ENCODE measurements around the gene SORCS1.

SORCS1 gene

DNA sequence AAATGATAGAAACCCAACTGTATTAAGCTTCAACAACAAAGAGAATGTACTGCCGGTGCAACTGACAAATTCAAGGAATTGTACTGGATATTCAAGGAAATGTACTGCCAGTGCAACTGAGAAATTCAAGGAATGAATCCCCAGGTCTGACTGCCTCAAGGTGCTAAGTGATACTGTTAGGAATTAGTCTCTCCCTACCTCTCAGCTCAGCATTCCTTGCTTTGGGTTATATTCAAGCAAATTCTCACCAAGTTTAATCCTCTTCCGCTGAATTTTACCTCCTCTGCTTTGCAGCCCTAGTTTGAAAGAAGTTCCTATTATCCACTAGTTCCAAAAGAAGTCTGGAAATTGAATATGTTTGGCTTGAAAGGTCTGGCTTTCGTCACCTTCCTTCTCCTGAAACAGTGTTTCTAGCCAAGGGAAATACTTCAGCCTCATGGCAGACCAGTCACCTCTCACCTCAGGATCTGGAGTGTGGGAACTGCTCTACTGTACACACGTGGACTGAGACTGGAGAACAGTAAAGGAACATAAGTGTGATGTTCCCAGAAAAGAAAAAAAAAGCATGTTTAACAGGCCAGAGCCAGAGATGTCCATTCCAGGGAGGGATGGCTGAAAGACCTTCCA lies 60.4 kb downstream of the SORCS1 start:
- DNase-seq (ENCODE audit: low spot score): no peak

- no peak for DNase-seq (ENCODE audit: low spot score)
Measured at GRCh38 chr10:107103174-107104025, 61.1 kb downstream of the SORCS1 start.

GRCh38 chr10:107098326-107098725 lies 66.2 kb downstream of the SORCS1 start:
- DNase-seq (ENCODE audit: low spot score): no peak

DNA sequence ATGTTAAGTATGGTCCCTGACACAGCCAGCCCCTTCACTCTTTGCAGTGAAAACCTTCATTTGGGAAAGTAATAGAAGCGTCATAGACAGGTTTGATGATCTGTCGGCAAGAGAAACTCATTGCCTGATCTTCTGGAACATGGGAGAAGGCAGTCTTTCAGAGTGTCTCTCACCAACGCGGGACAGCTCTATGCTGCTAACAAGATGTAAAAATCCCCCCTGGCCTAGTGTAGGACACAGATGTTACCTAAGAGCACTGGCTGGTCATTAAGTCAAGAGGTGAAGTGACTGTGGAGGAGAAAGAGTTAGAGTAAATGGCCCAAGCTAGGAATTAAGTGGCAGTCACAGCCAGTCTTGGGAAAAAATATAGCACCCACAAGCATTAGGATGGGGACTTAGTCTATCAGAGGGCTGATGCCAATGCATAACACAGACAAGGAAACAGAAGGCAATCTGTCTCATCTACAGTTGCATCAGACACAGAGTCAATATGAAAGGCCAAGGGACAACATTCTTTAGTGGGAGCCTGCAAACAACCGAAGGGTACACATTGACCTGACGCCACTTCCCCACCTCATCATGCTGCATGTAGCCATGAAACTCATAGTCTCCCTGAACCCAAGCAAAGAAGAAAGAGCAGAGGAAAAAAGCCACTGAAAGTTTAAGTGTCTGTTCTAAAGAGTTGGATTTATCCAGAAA lies 69.5 kb downstream of the SORCS1 start:
- DNase-seq (ENCODE audit: low spot score): no peak

DNA sequence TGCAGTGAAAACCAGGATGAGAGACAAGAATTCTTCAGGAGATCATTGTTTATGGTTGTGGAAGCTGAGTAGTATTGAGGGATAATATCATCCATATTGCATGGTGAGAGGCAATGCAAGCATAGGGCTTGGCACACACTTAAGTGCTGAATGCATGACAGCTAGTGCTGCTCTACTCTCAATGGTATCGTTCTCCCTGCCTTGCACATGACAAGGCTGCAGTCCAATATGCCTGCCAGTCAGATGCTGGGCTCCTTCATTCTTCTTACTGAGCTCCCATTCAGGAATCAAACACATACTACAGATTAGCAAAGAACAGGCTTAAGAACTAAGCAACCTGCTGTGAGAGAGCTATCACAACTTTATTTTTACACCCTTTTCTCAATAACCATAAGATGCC lies 72.2 kb downstream of the SORCS1 start:
- DNase-seq (ENCODE audit: low spot score): no peak

- no peak for DNase-seq (ENCODE audit: low spot score)
Measured at GRCh38 chr10:107091126-107091525, 73.4 kb downstream of the SORCS1 start.

DNA sequence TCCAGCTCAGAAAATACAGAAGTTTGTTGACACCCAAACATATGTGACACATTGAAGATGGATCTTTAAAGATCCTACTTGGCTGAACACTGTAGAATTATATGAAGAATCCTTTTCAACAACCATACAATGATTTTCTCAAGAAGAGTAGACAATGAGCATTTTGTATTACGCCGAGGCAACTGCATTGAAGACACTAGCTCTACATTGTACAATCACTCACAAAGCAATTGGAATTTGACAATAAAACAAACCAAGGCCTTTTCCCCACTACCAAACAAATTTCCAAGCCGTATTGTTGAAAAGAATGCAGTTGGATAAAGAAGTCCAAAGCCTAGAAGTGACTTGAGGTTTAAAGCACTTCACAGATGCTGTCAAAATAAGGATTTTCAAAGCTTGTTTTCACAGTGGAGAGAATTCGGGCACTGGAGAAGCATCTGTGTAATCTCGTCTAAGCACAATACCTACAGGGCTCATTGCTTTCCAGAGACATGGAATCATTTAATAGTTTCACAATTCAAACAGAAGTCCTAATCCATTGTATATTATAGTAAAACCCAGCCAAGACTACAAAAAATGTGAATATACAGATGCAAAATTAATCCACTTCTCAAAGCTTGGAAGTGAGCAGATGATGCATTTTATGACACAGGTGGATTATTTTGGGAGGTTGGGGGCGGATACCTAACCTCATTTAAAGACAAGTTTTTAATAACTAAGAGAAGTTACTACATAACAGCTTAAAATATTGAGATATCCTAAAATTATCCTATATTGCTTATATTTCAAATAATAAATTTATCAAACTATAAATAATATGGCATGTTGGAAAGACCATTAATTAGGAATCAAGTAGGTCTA lies 78.6 kb downstream of the SORCS1 start:
- DNase-seq (ENCODE audit: low spot score): no peak

DNA sequence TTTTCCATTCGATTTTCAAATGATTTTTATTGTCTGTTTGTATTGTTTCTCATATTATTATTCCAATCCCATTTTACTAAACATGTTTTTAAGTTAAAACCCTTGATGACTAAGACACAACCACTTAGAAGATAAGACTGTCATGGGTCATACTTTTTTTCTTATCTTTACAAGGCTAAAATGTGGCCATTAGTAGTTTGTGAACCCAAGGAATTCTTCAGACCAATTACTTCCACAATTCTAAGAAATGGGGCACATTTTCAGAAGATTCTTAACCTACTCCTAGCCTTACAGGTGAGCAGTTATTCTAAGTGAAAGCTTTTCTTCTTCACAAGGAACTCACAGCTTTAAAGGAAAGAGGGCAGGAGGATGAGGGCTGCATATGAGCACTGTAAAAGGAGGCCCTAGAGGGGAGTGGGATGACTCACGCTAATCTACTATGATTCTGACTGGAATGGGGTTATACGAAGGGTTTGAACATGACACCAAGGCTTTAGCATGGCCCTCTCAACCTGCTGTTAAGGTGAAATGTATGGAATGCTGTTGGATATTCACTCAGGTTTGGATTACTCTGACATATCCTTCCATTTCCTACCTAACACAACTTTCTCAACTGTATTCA lies 81.0 kb downstream of the SORCS1 start:
- no peak for DNase-seq (ENCODE audit: low spot score)

GRCh38 chr10:107081644-107082043 lies 82.9 kb downstream of the SORCS1 start:
- no peak for DNase-seq (ENCODE audit: low spot score)

DNA sequence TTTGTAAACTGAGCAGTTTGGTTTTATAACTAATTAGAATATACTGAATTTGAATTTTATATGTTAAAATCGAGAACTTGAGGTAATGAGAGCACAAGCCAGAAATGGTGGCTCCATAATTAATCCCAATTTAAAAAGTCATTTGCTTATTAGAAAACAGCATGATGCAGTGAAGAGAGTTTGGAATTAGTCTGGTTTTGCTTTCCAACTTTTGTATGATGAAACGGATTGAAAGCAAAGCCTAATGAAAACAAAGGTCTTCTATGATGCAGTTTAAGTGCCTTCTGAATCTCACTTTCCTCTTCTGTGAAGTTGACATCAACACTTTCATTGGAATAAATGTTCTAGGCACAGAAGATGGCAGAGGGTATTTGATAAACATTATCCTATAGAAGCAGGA lies 89.4 kb downstream of the SORCS1 start:
- DNase-seq (ENCODE audit: low spot score): no peak

DNA sequence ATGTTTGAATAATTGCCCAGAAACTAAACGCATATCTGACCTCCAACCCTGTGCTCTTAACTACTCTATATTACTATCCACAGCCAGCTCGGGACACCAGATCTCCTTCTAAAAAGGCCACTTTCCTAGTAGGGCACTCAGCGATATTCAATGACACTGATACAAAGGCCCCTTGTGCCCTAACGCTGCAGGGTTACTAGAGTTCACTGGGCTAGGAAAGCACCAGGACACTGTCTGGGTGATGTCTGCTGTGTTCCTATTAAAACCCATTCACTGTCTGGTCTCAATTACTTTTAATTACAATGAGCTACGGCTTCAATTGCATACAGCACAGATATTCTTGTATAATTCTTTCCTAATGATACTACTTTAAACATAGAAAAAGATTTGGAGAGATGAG lies 91.7 kb downstream of the SORCS1 start:
- no peak for DNase-seq (ENCODE audit: low spot score)

DNA sequence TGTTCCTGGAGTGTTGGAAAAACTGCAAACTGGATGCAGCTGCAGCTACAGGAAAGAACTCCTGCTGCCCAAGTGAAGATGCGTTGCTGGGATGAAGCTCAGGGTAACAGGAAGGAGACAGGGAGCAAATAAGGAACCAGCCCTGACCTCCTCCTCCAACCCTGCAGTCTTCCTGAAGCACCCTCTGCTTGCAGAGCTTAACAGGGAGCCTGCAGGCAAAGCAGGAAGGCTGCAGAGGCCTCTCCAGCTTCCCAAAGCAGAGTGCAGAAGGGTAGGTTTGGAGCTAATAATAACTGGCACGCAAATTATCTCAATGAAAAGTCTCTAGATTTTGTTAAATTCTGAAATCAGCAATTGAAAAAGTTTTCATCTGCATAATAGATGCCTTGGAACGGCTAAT lies 92.5 kb downstream of the SORCS1 start:
- DNase-seq (ENCODE audit: low spot score): no peak

DNA sequence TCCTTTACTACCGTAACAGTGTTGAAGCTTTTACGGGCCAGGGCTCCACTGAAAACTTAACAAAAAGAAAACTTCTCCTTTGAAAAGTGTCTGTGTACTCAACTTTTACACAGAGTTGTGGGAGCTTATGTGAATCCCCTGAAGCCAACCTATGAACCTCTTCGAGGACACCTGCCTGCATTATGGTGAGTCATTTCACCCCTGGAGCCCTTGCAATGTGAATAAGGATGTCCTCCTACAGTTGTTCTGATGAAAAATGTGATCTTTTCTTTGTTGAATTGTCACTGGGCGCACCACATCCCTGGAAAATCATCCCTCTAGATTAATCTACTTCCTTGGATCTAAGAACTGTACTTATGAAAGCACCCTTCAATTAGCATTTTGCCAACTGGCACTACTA lies 93.2 kb downstream of the SORCS1 start:
- DNase-seq (ENCODE audit: low spot score): no peak

GRCh38 chr10:107067843-107068242 lies 96.7 kb downstream of the SORCS1 start:
- no peak for DNase-seq (ENCODE audit: low spot score)

DNA sequence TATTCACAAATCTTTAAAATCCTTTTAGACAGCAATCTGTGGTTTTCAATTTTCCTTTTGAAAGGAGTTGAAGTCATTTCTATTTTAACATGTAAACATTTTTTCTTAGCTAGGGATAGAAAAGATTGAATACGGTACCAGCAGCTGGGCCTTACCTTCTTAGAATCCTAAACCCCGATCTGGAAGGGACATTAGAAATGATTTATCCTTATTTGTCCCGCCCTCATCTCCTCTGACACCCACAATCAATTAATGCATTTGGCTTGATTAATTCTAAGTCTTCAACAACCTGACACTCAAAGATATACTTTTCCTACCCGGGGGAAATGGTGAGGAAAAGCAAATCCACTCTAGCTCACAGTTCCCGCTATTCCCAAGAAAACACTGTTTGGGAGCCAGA lies 100.4 kb downstream of the SORCS1 start:
- DNase-seq (ENCODE audit: low spot score): no peak

- DNase-seq (ENCODE audit: low spot score): no peak
Measured at GRCh38 chr10:107059872-107060271, 104.6 kb downstream of the SORCS1 start.

DNA sequence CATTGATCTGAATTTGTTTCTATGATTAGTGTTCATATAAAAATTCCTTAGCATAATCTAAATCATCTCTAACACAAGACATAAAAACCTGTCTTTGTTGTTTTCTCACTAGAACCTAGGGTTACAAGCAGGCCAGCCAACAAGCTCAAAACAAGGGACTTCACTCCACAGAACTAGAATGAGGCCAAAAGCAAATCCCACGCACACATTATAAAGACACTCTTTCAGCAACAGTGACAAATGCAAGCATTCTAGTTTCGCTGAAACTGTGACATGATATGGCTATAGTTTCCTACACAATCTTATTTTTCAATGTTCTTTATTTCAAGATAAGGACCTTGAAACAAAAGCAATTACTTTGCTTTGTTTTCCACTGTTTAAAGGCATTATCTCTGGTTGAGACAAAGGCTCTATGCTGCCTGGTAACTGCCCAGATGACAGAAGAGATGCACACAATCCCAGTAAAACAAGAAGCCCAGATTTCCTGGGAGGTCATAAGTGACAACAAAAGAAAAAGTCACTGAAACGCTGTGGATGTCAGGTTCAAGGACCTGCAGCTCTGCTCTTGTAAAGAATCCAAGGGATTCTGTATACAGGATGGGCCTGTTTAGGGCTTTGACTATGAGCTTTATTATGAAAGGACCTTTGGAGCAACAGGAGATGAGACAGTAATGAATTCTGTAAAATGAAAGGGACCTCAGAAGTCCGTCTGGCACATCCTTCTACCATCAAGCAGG lies 105.3 kb downstream of the SORCS1 start:
- DNase-seq (ENCODE audit: low spot score): no peak

DNA sequence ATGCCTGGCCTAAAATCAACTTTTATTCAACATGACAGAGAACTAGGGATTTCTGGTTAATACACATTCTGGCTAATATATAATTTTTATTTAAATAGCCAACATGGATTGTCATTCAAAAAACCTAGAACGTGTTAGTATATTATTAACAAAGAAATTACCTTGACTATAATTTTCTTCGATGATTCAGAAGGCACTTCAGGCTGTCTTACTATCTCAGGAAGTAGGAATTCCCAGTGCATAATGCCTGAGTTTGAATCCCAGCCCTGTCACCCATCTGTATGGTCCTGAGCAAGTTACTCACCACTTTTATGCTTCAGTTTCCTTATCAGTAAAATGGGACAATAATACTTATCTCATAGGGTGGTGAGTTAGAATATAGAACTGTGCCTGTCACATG lies 106.2 kb downstream of the SORCS1 start:
- no peak for DNase-seq (ENCODE audit: low spot score)

- no peak for DNase-seq (ENCODE audit: low spot score)
Measured at GRCh38 chr10:107056182-107056581, 108.3 kb downstream of the SORCS1 start.

DNA sequence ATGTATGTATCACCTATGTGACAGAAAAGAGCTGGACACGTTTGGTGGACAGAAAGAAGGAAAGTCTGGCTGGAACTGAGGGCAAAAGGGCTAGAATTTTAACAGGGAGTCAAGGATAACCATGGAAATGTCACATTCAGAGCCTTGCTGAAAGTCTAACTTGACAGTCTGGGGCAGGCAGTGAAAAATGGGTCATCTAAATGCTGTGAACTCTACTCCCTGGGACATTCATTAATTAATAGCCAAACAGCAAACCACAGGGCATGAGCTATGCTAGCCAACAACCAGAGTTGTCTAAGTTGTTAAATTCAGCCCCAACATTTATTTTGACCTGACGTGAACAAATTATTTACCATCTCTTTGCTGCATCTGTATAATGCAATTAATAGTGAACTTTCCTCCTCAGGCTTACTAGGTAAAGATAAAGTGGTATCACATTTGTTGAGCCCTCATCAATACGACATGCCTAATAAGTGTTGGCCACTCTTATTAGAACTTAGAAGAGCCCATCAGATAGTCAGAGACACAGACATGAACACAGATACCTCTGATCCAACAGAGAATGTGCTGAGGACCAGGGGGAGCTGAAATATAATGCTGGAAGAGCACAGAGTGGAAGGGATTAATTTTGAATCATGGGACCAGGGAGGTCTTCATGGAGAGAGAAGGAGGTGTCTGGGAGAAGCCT lies 109.9 kb downstream of the SORCS1 start:
- no peak for DNase-seq (ENCODE audit: low spot score)

All from AG20443 (cell line).